HG03575 (cell line): ENCODE measurements around the gene SPANXN4.

ENCODE experiments used
- ATAC-seq: cut with Tn5 transposase; IDR thresholded peaks from one replicate; pipeline ENCODE4 v1.9.1; 2021; ENCODE audit not compliant: unreplicated experiment, insufficient number of reproducible peaks, low FRiP score; ENCODE audit errors: extremely low read depth

Gene SPANXN4, protein sequence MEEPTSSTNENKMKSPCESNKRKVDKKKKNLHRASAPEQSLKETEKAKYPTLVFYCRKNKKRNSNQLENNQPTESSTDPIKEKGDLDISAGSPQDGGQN

DNA sequence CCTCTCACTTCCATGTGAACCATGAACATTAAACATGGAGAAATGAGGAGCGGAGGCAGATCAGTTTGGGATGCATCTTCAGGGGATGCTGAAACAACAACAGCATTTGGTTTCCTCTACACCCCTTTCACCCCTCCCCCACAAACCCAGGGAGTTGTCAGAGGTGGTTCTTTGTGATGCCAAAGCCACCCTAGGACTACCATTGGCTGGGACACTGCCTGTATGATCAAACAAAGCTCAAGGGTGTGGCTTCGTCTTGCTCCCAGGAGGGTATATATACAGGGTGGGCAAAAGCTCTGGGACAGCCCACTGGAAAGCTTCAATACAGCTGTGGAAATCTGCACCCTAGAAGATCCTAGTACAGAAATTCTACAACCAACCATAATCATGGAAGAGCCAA is at the start of gene SPANXN4:
Gene SPANXN4 (plus strand): TSS at position 301 of the 400 bp plus-strand sequence. CDS start 87 bp downstream, at position 388.
- no peak for ATAC-seq

GRCh38 chrX:142977128-142977914 is 48.4 kb upstream of the SPANXN4 start:
- ATAC-seq, result peak; percentile 82

- ATAC-seq, result no peak
Observed at GRCh38 chrX:142978130-142978684, 47.5 kb upstream of the SPANXN4 start.

DNA sequence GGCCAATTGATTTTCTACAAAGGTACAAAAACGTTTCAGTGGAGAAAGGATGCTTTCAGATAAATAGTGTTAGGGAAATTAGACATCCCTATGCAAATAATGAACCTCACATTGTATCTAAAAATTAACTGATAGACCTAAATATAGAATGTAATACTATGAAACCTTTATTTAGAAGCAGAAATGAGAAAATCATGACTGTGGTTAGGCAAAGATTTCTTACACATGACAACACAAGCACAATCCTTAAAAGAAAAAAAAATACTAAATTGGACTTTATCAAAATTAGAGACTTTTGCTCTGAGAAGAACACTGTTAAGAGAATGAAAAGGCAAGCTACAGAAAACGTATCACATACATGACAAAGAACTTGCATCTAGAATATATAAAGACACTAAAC is 43.0 kb upstream of the SPANXN4 start:
- ATAC-seq, result no peak

GRCh38 chrX:142994988-142995387 is 30.7 kb upstream of the SPANXN4 start:
- no peak for ATAC-seq

DNA sequence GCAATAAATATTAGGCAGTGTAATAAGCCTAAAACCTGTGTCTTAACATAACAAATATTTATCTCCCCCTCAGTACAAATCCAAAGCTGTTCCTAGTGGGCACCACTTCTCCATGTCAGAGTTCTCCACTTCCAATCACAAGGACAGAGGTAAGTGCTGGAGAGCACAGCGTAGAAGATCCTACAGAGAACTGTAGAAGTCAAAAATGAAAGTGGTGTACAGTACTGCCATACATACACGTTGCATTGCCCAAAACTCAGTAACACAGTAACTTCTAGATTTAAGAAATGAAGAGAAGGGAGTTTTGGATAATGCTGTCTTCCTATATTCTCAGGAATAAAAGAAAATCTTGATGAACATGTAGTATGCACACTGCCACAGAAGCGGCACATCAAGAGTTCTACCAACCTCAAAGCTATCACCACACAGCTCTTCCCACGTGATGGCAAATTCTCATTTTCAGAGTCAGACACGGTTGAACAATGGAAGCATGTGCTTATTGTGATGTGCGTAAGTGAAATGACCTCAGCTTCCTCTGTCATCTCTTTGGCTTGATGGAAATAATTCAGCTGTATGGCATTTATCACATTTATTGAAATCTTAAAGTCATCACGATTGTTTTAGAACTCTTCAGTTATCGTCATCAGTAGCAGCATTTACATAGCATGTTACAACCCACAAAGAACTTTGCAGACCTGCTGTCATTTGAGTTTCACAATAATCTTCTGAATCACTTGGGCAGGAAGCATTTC is 27.1 kb upstream of the SPANXN4 start:
- no peak for ATAC-seq

- ATAC-seq, result no peak
Observed at GRCh38 chrX:142999199-142999701, 26.5 kb upstream of the SPANXN4 start.

DNA sequence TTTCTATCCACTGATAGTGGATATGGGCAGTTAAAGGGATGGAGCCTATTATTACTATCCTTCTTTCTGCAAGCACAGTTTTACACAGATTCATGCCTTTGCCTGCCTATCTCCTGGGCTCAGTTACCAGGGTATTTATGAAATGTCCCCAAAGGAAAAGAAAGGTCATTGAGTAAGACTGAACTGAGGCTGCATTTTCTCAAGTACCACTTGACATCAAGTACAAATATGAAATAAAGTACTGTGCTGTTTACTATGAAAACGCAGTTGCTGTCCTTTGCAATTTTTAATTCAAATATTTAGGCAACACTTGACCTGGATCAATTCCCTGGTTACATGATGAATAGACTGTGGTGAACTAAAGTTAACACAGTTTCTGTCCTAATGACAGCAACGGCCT is 23.5 kb upstream of the SPANXN4 start:
- no peak for ATAC-seq

GRCh38 chrX:143017272-143017671 is 8.5 kb upstream of the SPANXN4 start:
- ATAC-seq, result no peak

DNA sequence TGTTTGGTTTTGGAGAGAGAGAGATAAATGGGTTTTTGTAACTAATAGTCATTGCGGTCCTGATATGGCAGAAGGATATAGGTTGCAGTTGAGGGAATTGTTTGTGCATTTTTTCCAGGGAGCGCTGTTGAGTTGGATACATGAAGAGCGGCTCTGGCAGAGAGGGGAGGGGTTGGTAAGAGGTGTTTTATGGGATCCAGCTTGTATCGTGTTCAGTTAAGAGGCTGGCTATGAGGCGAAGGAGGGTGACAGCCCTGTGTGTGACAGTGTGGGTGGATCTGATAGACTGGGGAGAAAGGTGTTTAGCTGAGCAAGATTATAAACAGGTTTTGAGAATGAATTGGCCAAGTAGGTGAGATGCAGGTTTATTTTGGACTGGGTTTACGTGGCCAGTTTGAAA is 1.5 kb downstream of the SPANXN4 start:
- ATAC-seq, result no peak

DNA sequence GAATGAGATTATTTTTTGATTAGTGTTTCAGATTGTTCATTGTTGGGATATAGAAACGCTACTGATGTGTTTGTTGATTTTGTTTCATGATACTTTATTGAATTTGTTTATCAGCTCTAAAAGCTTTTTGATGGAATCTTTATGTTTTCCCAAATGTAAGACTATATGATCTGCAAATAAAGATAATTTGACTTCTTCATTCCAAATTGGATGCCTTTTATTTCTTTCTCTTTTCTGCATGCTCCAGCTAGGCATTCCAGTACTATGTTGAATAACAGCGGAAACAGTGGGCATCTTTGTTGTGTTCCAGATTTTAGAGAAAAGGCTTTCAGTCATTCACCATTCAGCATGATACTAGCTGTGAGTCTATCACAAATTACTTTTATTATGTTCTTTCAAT is 21.8 kb downstream of the SPANXN4 start:
- ATAC-seq, result no peak

GRCh38 chrX:143058120-143058519 is 32.4 kb downstream of the SPANXN4 start:
- ATAC-seq, result no peak

- no peak for ATAC-seq
Observed at GRCh38 chrX:143081231-143081630, 55.5 kb downstream of the SPANXN4 start.

GRCh38 chrX:143082537-143082936 is 56.8 kb downstream of the SPANXN4 start:
- ATAC-seq, result no peak
